B cell (primary cell): ENCODE measurements around the gene RELB. TPM values are rescaled to one million over a fixed set of nuclear protein-coding genes. Genes with fewer than 3 reads are reported as not detected.

ENCODE experiments used
- ATAC-seq: fragments of 200-7000 bp; cut with Tn5 transposase; one replicate; pipeline ENCODE4 v1.10.0; 2021; ENCODE audit warnings: low read depth, mild to moderate bottlenecking, moderate number of reproducible peaks, moderate library complexity
- CTCF ChIA-PET: fragments of 350-600 bp; sonication (Branson Sonifier 250); formaldehyde crosslinking; loops from one replicate; lab custom pipeline; 2021; ENCODE audit warnings: antibody characterized with exemption, inconsistent platforms; lab: Charles Lee
- POLR2A ChIA-PET: fragments of 350-600 bp; sonication (Branson Sonifier 250); formaldehyde crosslinking; loops from one replicate; lab custom pipeline; 2021; ENCODE audit warnings: antibody characterized with exemption; lab: Charles Lee
- DNase-seq: peaks from one replicate; pipeline ENCODE4 v3.0.0; 2013
- H2AFZ ChIP-seq: 2 replicates; pipeline ENCODE4 v1.6.1; 2012; ENCODE audit warnings: mild to moderate bottlenecking, low read depth, low read length; ENCODE audit not compliant: insufficient read depth, poor library complexity, severe bottlenecking
- H3K27ac ChIP-seq, 2 donors: 1 replicate in 1 of 2; 2 replicates in 1 of 2; pipeline ENCODE4 v1.5.1; 2012 to 2013; ENCODE audit warnings: low read length in 2 of 2, mild to moderate bottlenecking in 2 of 2, moderate library complexity in 1 of 2
- H3K27me3 ChIP-seq, 4 experiments: fragments of 200-600 bp in 1 of 4; sonication (generic) in 1 of 4; replicated peaks in 1 of 4; 1 replicate in 2 of 4; 2 replicates in 2 of 4; pipeline versions ENCODE4 v1.6.1 to v1.7.0; 2013 to 2016; ENCODE audit warnings: low read length in 3 of 4, mild to moderate bottlenecking in 2 of 4, mixed read lengths in 1 of 4, moderate library complexity in 1 of 4; ENCODE audit not compliant: insufficient read depth in 4 of 4, control insufficient read depth in 3 of 4; ENCODE audit errors: control extremely low read depth in 1 of 4
- H3K36me3 ChIP-seq, 2 experiments: replicated peaks in 1 of 2; 1 replicate in 1 of 2; 2 replicates in 1 of 2; pipeline versions ENCODE4 v1.6.1 to v1.7.1; 2013; ENCODE audit warnings: low read length in 1 of 2; ENCODE audit not compliant: insufficient read depth in 2 of 2, control insufficient read depth in 1 of 2; ENCODE audit errors: control extremely low read depth in 1 of 2, extremely low read depth in 1 of 2
- H3K4me1 ChIP-seq, 2 donors: fragments of 200-600 bp in 1 of 2; sonication (generic) in 1 of 2; 1 replicate in 1 of 2; 2 replicates in 1 of 2; pipeline versions ENCODE4 v1.5.1 to v1.6.1; 2013 to 2017; ENCODE audit warnings: low read length in 2 of 2; ENCODE audit not compliant: control insufficient read depth in 2 of 2, insufficient read depth in 2 of 2
- H3K4me2 ChIP-seq: replicated peaks from 2 replicates; pipeline ENCODE3; 2012; ENCODE audit warnings: mild to moderate bottlenecking, low read depth, low read length; ENCODE audit not compliant: poor library complexity, severe bottlenecking
- H3K4me3 ChIP-seq, 5 experiments: fragments of 200-600 bp in 1 of 5; sonication (generic) in 1 of 5; 1 replicate in 3 of 5; 2 replicates in 2 of 5; pipeline versions ENCODE4 v1.5.1 to v1.7.0; 2011 to 2016; ENCODE audit warnings: low read length in 4 of 5, mild to moderate bottlenecking in 4 of 5, low read depth in 2 of 5, control low read depth in 1 of 5, moderate library complexity in 1 of 5; ENCODE audit not compliant: insufficient read depth in 1 of 5; ENCODE audit errors: control extremely low read depth in 1 of 5, extremely low read depth in 1 of 5
- H3K79me2 ChIP-seq: fragments of 200-600 bp; sonication (generic); one replicate; pipeline ENCODE4 v1.6.0; 2016; ENCODE audit warnings: low read length; ENCODE audit not compliant: control insufficient read depth, insufficient read depth
- H3K9ac ChIP-seq: fragments of 200-600 bp; sonication (generic); 2 replicates; pipeline ENCODE4 v1.6.1; 2017; ENCODE audit warnings: mild to moderate bottlenecking, low read length, moderate library complexity
- H3K9me3 ChIP-seq, 3 donors: one replicate each; pipeline versions ENCODE4 v1.6.1 to v1.7.1; 2013; ENCODE audit warnings: low read length in 2 of 3; ENCODE audit not compliant: control insufficient read depth in 2 of 3, insufficient read depth in 1 of 3; ENCODE audit errors: control extremely low read depth in 1 of 3
- H4K20me1 ChIP-seq: 2 replicates; pipeline ENCODE4 v1.6.0; 2012; ENCODE audit warnings: mild to moderate bottlenecking, low read length; ENCODE audit not compliant: insufficient read depth, control insufficient read depth, poor library complexity, severe bottlenecking
- H3K27ac Mint-ChIP-seq: one replicate; pipeline ENCODE4 v1.8.0; 2021; ENCODE audit warnings: mixed read lengths
- H3K27me3 Mint-ChIP-seq: one replicate; pipeline ENCODE4 v1.8.0; 2021; ENCODE audit warnings: mixed read lengths
- H3K4me1 Mint-ChIP-seq: one replicate; pipeline ENCODE4 v1.8.0; 2021; ENCODE audit warnings: mixed read lengths
- H3K4me3 Mint-ChIP-seq: one replicate; pipeline ENCODE4 v1.8.0; 2021; ENCODE audit warnings: mixed read lengths
- H3K9me3 Mint-ChIP-seq: one replicate; pipeline ENCODE4 v1.8.0; 2022; ENCODE audit warnings: mixed read lengths; ENCODE audit not compliant: insufficient read depth
- CTCF ChIP-seq: fragments of 200-600 bp; IDR thresholded peaks from one replicate; pipeline ENCODE4 v1.8.0; 2022; ENCODE audit warnings: antibody characterized with exemption, mild to moderate bottlenecking
- EZH2 ChIP-seq: IDR thresholded peaks from 2 replicates; pipeline ENCODE4 v1.6.1; 2012; ENCODE audit warnings: borderline replicate concordance, low read depth, mild to moderate bottlenecking, moderate library complexity, low read length; ENCODE audit not compliant: insufficient read depth, poor library complexity, severe bottlenecking
- WGBS: methylation state at CpG from one replicate; pipeline ENCODE4 v1.1.5; 2013; ENCODE audit warnings: missing lambda C conversion rate; ENCODE audit not compliant: insufficient coverage; 5-methylcytosine and 5-hydroxymethylcytosine counted together
- intact Hi-C: fragments of 100-400 bp; cut with micrococcal nuclease; formaldehyde crosslinking; loops from one replicate; pipeline ENCODE4 v1.10.0; 2022
- polyA plus RNA-seq: library from polyadenylated mRNA; depleted of rRNA; stranded (reverse); fragments of >200 nt; gene quantifications from 2 replicates; pipeline ENCODE4 v1.2.3, GENCODE V29; 2012
- total RNA-seq, 2 donors: library from RNA; stranded (reverse); fragments of 120-200 nt in 1 of 2; gene quantifications; 1 replicate in 1 of 2; 2 replicates in 1 of 2; pipeline versions ENCODE4 v1.2.3 to v1.2.4, GENCODE V29; 2013 to 2022

The RELB gene
- total and polyA plus RNA-seq, 2 donors (not counting 1 experiment from before 2014, with no cell fraction given): 63.8 to 106 TPM

- H3K36me3 ChIP-seq: peaks cover 6 to 74% of the 10 kb centered on the region in 2 experiments
- Mint-ChIP-seq H3K4me1 (peaks cover 40% of the 10 kb centered on the region), H3K9me3 (no peaks in the 10 kb centered on the region), H3K4me3 (peak within 1 kb of the TSS; percentile 96), H3K27ac (peak within 1 kb of the TSS; percentile 96), H3K27me3 (no peaks in the 10 kb centered on the region)
- TF ChIP-seq EZH2: no peak
- no peak for TF ChIP-seq CTCF
- H3K4me3 ChIP-seq: peak within 1 kb of the TSS; percentile 51 to 96 (median 94)
- whole genome bisulfite sequencing: 3% methylated on average over 62 of the region's 62 CpGs
- H3K9ac ChIP-seq: peak within 1 kb of the TSS; percentile 91
- peak within 1 kb of the TSS; percentile 77 for H3K4me2 ChIP-seq
- intact Hi-C loops: loop anchor here (1.0 to 5.0 kb wide), 7 partner anchors 8 to 85 kb away; partner anchors contain the start of genes GEMIN7 and PPP1R37
- ATAC-seq (peak; percentile 89), DNase-seq (peak; percentile 93)
- ChIA-PET POLR2A (interaction anchor here (0.7 to 3.1 kb wide), 17 partner anchors 8 to 285 kb away, joined by 3 to 26 read pairs (median 4); partner anchors contain the start of genes PPP1R37, RELB and TOMM40), CTCF (interaction anchor here (0.5 to 5.1 kb wide), 12 partner anchors 8 to 287 kb away, joined by 3 to 24 read pairs (median 4); partner anchors contain the start of gene PPP1R37)
- H3K4me1 ChIP-seq: peaks cover 26 to 35% of the 10 kb centered on the region in 2 donors
- peaks cover 41% of the 10 kb centered on the region for H4K20me1 ChIP-seq
- H3K27me3 ChIP-seq: no peaks in the 10 kb centered on the region
- H2AFZ ChIP-seq: peak within 1 kb of the TSS; percentile 72
- H3K9me3 ChIP-seq: peaks cover 0 to 6% (median 0%) of the 10 kb centered on the region in 3 donors
- peak within 1 kb of the TSS; percentile 93 to 96 for H3K27ac ChIP-seq
- H3K79me2 ChIP-seq: peaks cover 72% of the 10 kb centered on the region
Observed at GRCh38 chr19:45038931-45039893, 37.9 kb downstream of the RELB start, which contains the start of gene CLASRP. CLASRP (plus strand) TSS chr19:45039045; CDS start chr19:45040213, 1,168 bp downstream.
